Activated CD4-positive, alpha-beta T cell treated with anti-CD3 and anti-CD28 coated beads for 4 hours (primary cell): Measurements from ENCODE around the gene SMYD1.

ENCODE experiments used
- DNase-seq, 2 donors: peaks; one replicate each; pipeline ENCODE4 v3.0.0-alpha.2; 2020

SMYD1 gene

DNA sequence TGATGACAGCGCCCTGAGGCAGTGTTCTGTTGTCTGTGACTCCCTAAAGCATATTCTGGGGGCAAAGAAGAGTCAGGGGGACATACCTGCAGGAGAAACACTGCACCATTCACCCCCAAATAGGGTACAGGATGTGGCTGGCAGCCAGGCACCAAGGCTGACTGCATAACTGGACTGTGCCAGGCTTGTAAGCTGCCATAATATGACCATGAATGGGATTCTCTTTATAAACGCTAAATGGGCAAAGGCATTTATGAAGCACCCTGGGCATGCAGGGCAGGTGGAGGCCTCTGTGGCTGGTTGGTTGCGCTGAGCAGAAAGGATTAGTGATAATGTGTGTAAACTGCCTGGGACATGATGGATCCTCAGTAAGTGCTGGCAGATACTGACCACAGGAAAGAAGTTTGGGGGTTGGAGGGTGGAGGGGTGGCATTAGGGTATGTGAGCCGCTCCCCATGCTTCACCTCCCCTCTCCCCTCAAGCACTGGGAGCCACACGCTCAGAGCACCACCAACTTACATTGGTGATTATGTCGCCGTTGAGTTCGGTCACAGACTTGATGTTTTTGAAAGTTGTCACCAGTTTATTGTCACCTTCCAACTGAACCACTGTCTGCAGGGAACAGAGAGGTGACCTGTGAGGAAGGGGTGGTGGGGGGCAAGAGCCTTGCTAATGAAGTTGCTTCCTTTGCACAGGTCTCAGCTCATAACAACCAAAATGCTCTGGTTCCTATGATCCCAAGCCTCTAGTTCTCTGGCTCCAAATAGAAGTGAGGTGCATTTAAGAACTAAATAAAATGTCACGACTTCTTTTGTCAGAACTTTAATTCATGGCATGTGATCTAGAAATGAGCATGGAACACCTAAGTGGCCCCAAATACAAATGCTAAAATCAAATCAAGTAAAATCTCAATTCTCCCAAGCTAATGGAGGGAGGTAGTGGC, 56.6 kb downstream of the SMYD1 start:
- DNase-seq = no peak

GRCh38 chr2:88125344-88125923, 57.8 kb downstream of the SMYD1 start:
- DNase-seq = no peak

- no peak for DNase-seq
These were observed 58.5 kb downstream of the SMYD1 start for GRCh38 chr2:88125924-88126771.

DNA sequence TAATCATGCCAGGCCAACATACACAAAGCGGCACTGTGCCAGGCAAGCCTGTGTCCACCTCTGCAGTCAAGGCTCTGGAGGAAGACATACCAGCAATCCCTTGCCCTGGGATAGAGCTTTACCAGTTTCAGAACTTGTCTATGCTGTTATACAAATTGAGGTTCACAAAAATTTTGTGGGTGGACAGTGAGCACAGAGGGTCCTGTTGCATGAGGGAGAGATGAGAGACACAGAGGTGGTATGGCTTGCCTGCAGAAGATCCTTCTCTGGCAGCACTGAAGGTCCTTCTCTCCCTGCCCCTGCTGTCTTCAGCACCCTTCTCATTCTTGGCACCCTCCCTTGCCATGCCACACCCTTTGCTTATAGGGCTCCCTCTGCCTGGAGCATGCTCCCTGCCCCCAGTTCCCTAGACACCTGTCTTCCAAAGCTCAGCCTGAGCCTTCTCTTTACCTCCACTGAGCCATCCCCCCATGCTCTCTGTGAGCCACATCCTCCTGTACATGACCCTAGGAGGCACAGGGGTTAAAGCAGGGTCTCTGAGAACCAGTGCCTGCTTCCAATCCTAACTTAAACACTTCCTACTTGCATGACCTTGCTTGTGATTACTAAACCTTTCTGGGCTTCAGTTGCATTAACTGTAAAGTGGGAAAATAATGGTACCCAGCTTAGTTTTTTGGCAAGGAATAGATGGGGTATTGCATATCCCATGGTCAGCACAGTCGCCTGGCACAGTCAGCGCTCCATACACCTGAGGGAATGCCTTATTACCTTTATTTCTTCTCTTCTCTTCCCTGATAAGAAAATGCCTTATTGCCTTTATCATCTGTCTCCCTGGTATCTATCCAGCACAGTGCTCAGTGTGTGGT, 59.4 kb downstream of the SMYD1 start:
- no peak for DNase-seq

GRCh38 chr2:88127638-88127887, 59.9 kb downstream of the SMYD1 start:
- DNase-seq = no peak

GRCh38 chr2:88127888-88128653, 60.4 kb downstream of the SMYD1 start, which contains the start of gene FABP1:
Gene FABP1, minus strand, starts transcription at chr2:88128062. Its CDS starts 45 bp downstream, at chr2:88128017.
- no peak for DNase-seq

GRCh38 chr2:88128654-88129312, 61.2 kb downstream of the SMYD1 start:
- DNase-seq = no peak

GRCh38 chr2:88129313-88129959, 61.8 kb downstream of the SMYD1 start:
- no peak for DNase-seq

- no peak for DNase-seq
These were observed 63.8 kb downstream of the SMYD1 start for GRCh38 chr2:88131201-88131998.

DNA sequence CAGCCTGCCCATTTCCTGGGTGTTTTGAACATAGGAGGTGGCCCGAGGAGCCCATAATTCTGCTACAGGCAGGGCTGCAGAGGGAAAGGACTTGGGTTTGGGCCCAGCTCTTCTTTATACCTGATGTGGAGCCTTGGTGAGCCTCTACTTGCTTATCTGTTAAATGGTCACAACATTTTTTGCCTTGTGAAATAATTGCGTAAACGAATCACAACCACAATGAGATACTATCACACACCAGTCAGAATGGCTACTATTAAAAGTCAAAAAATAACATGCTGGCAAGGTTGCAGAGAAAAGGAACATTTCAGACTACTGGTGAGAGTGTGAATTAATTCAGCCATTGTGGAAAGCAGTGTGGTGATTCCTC, 64.4 kb downstream of the SMYD1 start:
- no peak for DNase-seq

GRCh38 chr2:88133875-88134274, 66.2 kb downstream of the SMYD1 start:
- no peak for DNase-seq

DNA sequence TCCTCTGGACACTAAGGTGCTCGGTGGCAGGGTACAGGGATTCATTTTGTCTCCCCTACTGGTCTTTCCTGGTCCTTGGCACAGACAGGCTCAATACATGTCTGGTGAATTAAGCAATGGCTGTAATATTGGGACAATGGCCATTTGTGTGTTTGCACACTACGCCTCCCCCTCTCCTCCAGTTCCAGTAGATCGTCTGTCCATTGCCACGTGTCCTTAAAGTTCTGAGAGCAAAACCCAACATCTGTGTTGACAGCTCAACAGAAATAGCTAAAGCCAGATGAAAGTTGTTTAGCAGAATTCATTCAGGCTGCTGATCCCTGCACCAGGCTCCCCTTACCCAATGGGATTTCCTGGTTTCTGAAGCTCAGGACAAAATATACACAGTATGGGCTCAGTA, 69.2 kb downstream of the SMYD1 start:
- no peak for DNase-seq

- no peak for DNase-seq
These were observed 70.2 kb downstream of the SMYD1 start for GRCh38 chr2:88137833-88138232.

DNA sequence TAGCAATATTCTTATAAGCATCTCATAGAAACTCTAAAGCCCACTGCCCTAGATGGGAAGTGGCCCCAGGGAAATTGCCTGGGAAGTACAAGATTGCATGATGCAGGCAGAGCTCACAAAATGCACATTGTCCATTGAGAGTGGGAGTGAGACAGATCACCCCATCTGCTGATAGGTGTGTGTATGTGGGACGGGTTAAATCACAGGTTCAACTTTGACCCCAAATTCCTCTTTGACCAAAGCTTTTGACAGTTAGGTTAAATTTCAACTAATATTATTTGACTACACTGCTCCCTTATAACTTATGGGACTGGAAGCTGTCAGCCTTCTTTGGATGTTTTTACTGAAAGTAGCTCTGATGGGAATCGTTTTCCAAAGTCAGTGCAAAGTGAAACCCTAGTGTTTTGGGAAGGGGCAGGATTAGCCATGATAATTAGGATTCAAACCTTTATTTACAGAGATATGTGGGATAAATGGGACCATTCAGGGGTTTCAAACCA, 71.6 kb downstream of the SMYD1 start:
- no peak for DNase-seq

- no peak for DNase-seq
These were observed 72.2 kb downstream of the SMYD1 start for GRCh38 chr2:88139804-88140203.

GRCh38 chr2:88141952-88142351, 74.3 kb downstream of the SMYD1 start:
- DNase-seq = no peak

GRCh38 chr2:88144271-88144670, 76.6 kb downstream of the SMYD1 start:
- no peak for DNase-seq

GRCh38 chr2:88144914-88145497, 77.4 kb downstream of the SMYD1 start:
- no peak for DNase-seq

DNA sequence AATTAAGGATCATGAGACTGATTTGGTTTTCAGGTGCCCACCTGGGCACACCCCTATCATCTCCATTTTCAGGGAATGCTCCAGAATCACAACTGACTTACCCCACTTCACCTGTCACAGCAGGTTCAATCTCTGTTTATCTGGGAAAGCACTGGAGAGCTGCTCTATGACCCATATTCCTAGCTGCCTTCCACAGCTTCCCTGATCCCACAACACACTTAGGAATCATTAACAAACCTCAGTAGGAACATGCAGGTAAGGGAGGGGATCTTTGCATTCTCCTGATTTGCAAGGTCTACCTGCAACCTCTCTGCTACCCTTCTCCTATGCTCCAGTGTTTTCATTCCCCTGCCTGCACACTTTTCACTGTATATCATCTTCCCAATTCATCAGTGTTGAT, 79.0 kb downstream of the SMYD1 start:
- no peak for DNase-seq
